Caco-2 (cell line): ENCODE data around the gene CLEC5A. TPM values are rescaled to one million over a fixed set of nuclear protein-coding genes. Genes with fewer than 3 reads are reported as not detected.
"Not testable (repeated sequence)": the region's sequence is repeated elsewhere in the genome, so short reads cannot be mapped to it uniquely, and the experiment has no call there.

ENCODE experiments used
- BruUV-seq: library from RNA; stranded (reverse); fragments of 400-500 nt; replicated peaks from 2 replicates; lab custom pipeline; 2021; lab: Mats Ljungman, UMichigan
- CTCF ChIA-PET: fragments of 300-600 bp; sonication (Branson Sonifier 250); formaldehyde crosslinking; loops from one replicate; lab custom pipeline; 2022; ENCODE audit warnings: antibody characterized with exemption; lab: Charles Lee
- POLR2A ChIA-PET: fragments of 300-600 bp; sonication (Branson Sonifier 250); formaldehyde crosslinking; loops from one replicate; lab custom pipeline; 2022; ENCODE audit warnings: antibody characterized with exemption; lab: Charles Lee
- DNase-seq, 2 experiments: peaks; one replicate each; pipeline versions ENCODE4 v3.0.0 to v3.0.0-alpha.2; 2020 to 2022
- H3K27me3 ChIP-seq: replicated peaks from 2 replicates; pipeline ENCODE4 v1.6.0; 2011; ENCODE audit warnings: low read length; ENCODE audit not compliant: control insufficient read depth, insufficient read depth
- H3K36me3 ChIP-seq: 2 replicates; pipeline ENCODE4 v1.5.1; 2011; ENCODE audit warnings: low read length; ENCODE audit not compliant: control insufficient read depth, insufficient read depth
- H3K4me1 ChIP-seq: fragments of 250-450 bp; sonication (Bioruptor Pico); 2 replicates; pipeline ENCODE4 v1.5.1; 2020; ENCODE audit warnings: mild to moderate bottlenecking
- H3K4me3 ChIP-seq: 2 replicates; pipeline ENCODE4 v1.5.1; 2011; ENCODE audit warnings: low read depth, mild to moderate bottlenecking, control low read depth, low read length
- H3K9me3 ChIP-seq: fragments of 250-450 bp; sonication (Bioruptor Pico); 2 replicates; pipeline ENCODE4 v1.5.1; 2020; ENCODE audit warnings: mild to moderate bottlenecking, moderate library complexity
- H3K27ac Mint-ChIP-seq: one replicate; pipeline ENCODE4 v1.8.0; 2022; ENCODE audit warnings: mixed read lengths; ENCODE audit not compliant: unreplicated experiment
- H3K27me3 Mint-ChIP-seq: one replicate; pipeline ENCODE4 v1.8.0; 2022; ENCODE audit warnings: mixed read lengths; ENCODE audit not compliant: insufficient read depth, unreplicated experiment
- H3K36me3 Mint-ChIP-seq: one replicate; pipeline ENCODE4 v1.8.0; 2022; ENCODE audit warnings: mild to moderate bottlenecking, mixed read lengths; ENCODE audit not compliant: insufficient read depth, unreplicated experiment
- H3K4me1 Mint-ChIP-seq: one replicate; pipeline ENCODE4 v1.8.0; 2022; ENCODE audit warnings: low read depth, mixed read lengths; ENCODE audit not compliant: unreplicated experiment
- H3K4me3 Mint-ChIP-seq: one replicate; pipeline ENCODE4 v1.8.0; 2022; ENCODE audit warnings: mild to moderate bottlenecking, moderate library complexity, mixed read lengths; ENCODE audit not compliant: unreplicated experiment
- H3K9me3 Mint-ChIP-seq: one replicate; pipeline ENCODE4 v1.8.0; 2022; ENCODE audit warnings: mixed read lengths; ENCODE audit not compliant: unreplicated experiment
- intact Hi-C: fragments of 100-400 bp; cut with micrococcal nuclease; formaldehyde crosslinking; loops from one replicate; pipeline ENCODE4 v1.10.0; 2022; ENCODE audit not compliant: unreplicated experiment
- total RNA-seq: library from RNA; stranded (reverse); gene quantifications from 2 replicates; pipeline ENCODE4 v1.2.3, GENCODE V29; 2022
- TF ChIP-seq, protein P1 (sequence below), 2 experiments: fragments of 200-600 bp in 1 of 2; IDR thresholded peaks; 1 replicate in 1 of 2; 2 replicates in 1 of 2; pipeline versions ENCODE4 v1.5.1 to v1.8.0; 2011 to 2022; ENCODE audit warnings: antibody characterized with exemption in 1 of 2, control low read depth in 1 of 2, inconsistent platforms in 1 of 2, low read depth in 1 of 2, low read length in 1 of 2, mild to moderate bottlenecking in 1 of 2, moderate library complexity in 1 of 2; ENCODE audit not compliant: insufficient read depth in 1 of 2, severe bottlenecking in 1 of 2, unreplicated experiment in 1 of 2

The CLEC5A gene
- total RNA-seq, 1 experiment from 2014 or later = not detected

DNA sequence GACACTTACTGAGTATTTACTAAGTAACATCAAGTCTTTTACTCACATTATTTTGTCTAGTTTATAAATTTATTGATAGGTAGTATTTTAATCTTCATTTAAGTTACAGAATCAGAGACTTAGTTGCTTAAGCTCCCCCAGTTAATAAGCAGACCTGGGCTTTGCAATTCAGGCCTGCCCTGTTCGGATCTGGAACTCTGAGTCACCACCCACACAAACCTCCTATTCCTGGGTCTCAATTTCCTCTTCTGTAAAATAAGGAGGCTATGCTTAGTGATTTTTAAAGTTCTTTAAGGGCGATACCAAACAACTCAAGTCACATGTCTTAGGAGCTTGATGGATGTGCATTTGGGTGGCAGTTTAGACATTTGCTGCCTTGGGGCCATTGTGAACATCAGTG, 45.4 kb upstream of the CLEC5A start:
- Mint-ChIP-seq H3K9me3 (peaks cover 15% of the 10 kb centered on the region), H3K27ac (no peak overlapping the region), H3K27me3 (no peaks in the 10 kb centered on the region), H3K4me3 (no peak overlapping the region), H3K4me1 (peaks cover 17% of the 10 kb centered on the region), H3K36me3 (no peaks in the 10 kb centered on the region)
- no peak overlapping the region for H3K4me3 ChIP-seq
- H3K9me3 ChIP-seq = no peaks in the 10 kb centered on the region
- POLR2A ChIA-PET = no interaction called here
- H3K4me1 ChIP-seq = 0 out of 2 replicates have a peak, but pooled peaks cover 4% of the 10 kb centered on the region
- CTCF ChIA-PET = no interaction called here
- DNase-seq = no peak
- BruUV-seq = no TSS peak
- no peaks in the 10 kb centered on the region for H3K36me3 ChIP-seq
- no peaks in the 10 kb centered on the region for H3K27me3 ChIP-seq
- intact Hi-C loops = no loop called here
- TF ChIP-seq, protein P1, sequence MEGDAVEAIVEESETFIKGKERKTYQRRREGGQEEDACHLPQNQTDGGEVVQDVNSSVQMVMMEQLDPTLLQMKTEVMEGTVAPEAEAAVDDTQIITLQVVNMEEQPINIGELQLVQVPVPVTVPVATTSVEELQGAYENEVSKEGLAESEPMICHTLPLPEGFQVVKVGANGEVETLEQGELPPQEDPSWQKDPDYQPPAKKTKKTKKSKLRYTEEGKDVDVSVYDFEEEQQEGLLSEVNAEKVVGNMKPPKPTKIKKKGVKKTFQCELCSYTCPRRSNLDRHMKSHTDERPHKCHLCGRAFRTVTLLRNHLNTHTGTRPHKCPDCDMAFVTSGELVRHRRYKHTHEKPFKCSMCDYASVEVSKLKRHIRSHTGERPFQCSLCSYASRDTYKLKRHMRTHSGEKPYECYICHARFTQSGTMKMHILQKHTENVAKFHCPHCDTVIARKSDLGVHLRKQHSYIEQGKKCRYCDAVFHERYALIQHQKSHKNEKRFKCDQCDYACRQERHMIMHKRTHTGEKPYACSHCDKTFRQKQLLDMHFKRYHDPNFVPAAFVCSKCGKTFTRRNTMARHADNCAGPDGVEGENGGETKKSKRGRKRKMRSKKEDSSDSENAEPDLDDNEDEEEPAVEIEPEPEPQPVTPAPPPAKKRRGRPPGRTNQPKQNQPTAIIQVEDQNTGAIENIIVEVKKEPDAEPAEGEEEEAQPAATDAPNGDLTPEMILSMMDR (IDR thresholded peaks at IDR 0.05; ENCODE audit: insufficient read depth in 1 of 2, low read depth in 1 of 2, low read length in 1 of 2, severe bottlenecking in 1 of 2, unreplicated experiment in 1 of 2) = no peak

GRCh38 chr7:141991140-141991539, 44.4 kb upstream of the CLEC5A start:
- 0 out of 2 replicates have a peak, but pooled peaks cover 4% of the 10 kb centered on the region for H3K4me1 ChIP-seq
- TF ChIP-seq, protein P1 (IDR thresholded peaks at IDR 0.05; ENCODE audit: insufficient read depth in 1 of 2, low read depth in 1 of 2, low read length in 1 of 2, severe bottlenecking in 1 of 2, unreplicated experiment in 1 of 2) = no peak
- ChIA-PET CTCF (no interaction called here), POLR2A (no interaction called here)
- H3K36me3 Mint-ChIP-seq = no peaks in the 10 kb centered on the region
- intact Hi-C loops = no loop called here
- no peaks in the 10 kb centered on the region for H3K27me3 ChIP-seq
- no peaks in the 10 kb centered on the region for H3K9me3 ChIP-seq
- H3K36me3 ChIP-seq = no peaks in the 10 kb centered on the region
- peaks cover 17% of the 10 kb centered on the region for H3K4me1 Mint-ChIP-seq
- no peak overlapping the region for H3K4me3 ChIP-seq
- peaks cover 5% of the 10 kb centered on the region for H3K9me3 Mint-ChIP-seq
- no peak for DNase-seq
- BruUV-seq = no TSS peak
- H3K27me3 Mint-ChIP-seq = no peaks in the 10 kb centered on the region
- H3K27ac Mint-ChIP-seq = no peak overlapping the region
- H3K4me3 Mint-ChIP-seq = no peak overlapping the region

DNA sequence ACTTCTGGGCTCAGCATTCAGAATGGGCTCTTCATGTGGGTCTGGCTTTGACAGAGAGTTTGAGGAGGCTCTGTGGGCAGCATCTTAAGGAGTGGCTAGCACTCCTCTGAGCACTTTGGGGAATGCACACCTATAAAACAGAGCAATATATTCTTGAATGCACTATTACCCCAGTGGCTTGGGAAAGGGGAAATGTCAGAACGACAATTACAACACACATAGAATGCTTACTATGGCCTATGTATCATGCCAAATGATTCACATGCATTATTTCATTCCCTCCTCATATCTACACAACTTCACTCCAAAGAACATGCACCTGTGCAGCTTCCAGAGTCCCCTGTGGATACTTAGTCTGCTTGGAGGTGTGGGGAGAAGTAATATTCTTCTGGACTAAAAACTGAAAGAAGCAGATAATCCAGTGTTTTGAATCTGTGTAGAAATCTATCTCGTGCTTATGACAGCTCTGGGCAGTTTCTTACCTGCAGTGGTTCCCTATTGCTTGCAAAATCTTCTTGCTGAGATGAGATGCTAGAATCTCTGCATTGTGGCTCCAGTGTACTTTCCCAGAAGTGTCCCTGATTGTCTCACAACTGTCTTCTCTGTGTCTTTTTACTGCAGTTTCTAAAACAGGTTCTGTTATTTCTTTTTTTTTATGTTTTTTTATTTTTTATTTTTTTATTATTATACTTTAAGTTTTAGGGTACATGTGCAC, 43.4 kb upstream of the CLEC5A start:
- H3K27me3 ChIP-seq = no peaks in the 10 kb centered on the region
- 0 out of 2 replicates have a peak, but pooled peaks cover 4% of the 10 kb centered on the region for H3K4me1 ChIP-seq
- no peak overlapping the region for H3K27ac Mint-ChIP-seq
- H3K9me3 Mint-ChIP-seq = no peaks in the 10 kb centered on the region
- TF ChIP-seq, protein P1 (IDR thresholded peaks at IDR 0.05; ENCODE audit: insufficient read depth in 1 of 2, low read depth in 1 of 2, low read length in 1 of 2, severe bottlenecking in 1 of 2, unreplicated experiment in 1 of 2) = no peak
- ChIA-PET CTCF (no interaction called here), POLR2A (no interaction called here)
- H3K4me1 Mint-ChIP-seq = peaks cover 11% of the 10 kb centered on the region
- H3K27me3 Mint-ChIP-seq = no peaks in the 10 kb centered on the region
- intact Hi-C loops = no loop called here
- no peaks in the 10 kb centered on the region for H3K9me3 ChIP-seq
- no peaks in the 10 kb centered on the region for H3K36me3 ChIP-seq
- BruUV-seq = no TSS peak
- no peak for DNase-seq
- no peaks in the 10 kb centered on the region for H3K36me3 Mint-ChIP-seq
- H3K4me3 ChIP-seq = no peak overlapping the region
- no peak overlapping the region for H3K4me3 Mint-ChIP-seq

DNA sequence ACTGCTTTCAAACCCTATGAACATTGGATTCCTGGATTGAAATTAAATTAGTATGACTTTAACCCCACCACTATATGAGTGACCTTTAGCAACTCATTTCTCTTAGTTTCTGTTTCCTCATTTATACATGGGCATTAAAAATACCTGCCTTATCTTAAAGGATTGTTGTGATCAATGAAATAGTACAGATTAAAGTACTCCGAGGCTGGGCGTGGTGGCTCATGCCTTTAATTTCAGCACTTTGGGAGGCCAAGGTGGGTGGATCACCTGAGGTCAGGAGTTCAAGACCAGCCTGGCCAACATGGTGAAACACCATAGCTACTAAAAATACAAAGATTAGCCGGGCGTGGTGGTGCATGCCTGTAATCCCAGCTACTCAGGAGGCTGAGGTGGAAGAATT, 41.0 kb upstream of the CLEC5A start:
- H3K4me1 ChIP-seq, H3K9me3 Mint-ChIP-seq, H3K36me3 Mint-ChIP-seq, BruUV-seq, H3K36me3 ChIP-seq, DNase-seq, H3K27me3 ChIP-seq, H3K4me3 Mint-ChIP-seq, H3K4me1 Mint-ChIP-seq, H3K9me3 ChIP-seq, H3K4me3 ChIP-seq, H3K27me3 Mint-ChIP-seq, intact Hi-C loops, H3K27ac Mint-ChIP-seq, CTCF ChIA-PET, POLR2A ChIA-PET: not testable (repeated sequence)
